Right atrium auricular region (tissue), 2 donors: ENCODE results near the gene ILKAP. TPM values are rescaled to one million over a fixed set of nuclear protein-coding genes. Genes with fewer than 3 reads are reported as not detected.

Source experiments
- DNase-seq: peaks from one replicate; pipeline ENCODE4 v3.0.0-alpha.2; 2019; ENCODE audit warnings: low spot score
- H3K27ac ChIP-seq, 2 donors: fragments of 200-600 bp; sonication (generic); 1 replicate in 1 of 2; 2 replicates in 1 of 2; pipeline ENCODE4 v1.5.1; 2016 to 2019
- H3K27me3 ChIP-seq, 2 donors: fragments of 200-600 bp; sonication (generic); one replicate each; pipeline versions ENCODE4 v1.5.1 to v1.6.0; 2017 to 2019
- H3K36me3 ChIP-seq: fragments of 200-600 bp; sonication (generic); one replicate; pipeline ENCODE4 v1.5.1; 2016
- H3K4me1 ChIP-seq, 2 donors: fragments of 200-600 bp; sonication (generic); one replicate each; pipeline versions ENCODE4 v1.5.1 to v1.6.0; 2017 to 2019
- H3K4me3 ChIP-seq, 2 donors: fragments of 200-600 bp; sonication (generic); 1 replicate in 1 of 2; 2 replicates in 1 of 2; pipeline ENCODE4 v1.5.1; 2017 to 2019; ENCODE audit warnings: mild to moderate bottlenecking in 1 of 2, moderate library complexity in 1 of 2
- H3K9me3 ChIP-seq, 2 donors: fragments of 200-600 bp; sonication (generic); one replicate each; pipeline ENCODE4 v1.5.1; 2019
- total RNA-seq, 2 donors: library from RNA; depleted of rRNA; stranded (reverse); fragments of >200 nt; gene quantifications; one replicate each; pipeline ENCODE4 v1.1.0, GENCODE V29; 2016
- TF ChIP-seq, protein P1 (sequence below), 2 donors: fragments of 200-600 bp; sonication (generic); IDR thresholded peaks; one replicate each; pipeline ENCODE4 v1.5.1; 2019; ENCODE audit warnings: antibody characterized with exemption in 2 of 2

ILKAP gene
- total RNA-seq, 2 donors from 2014 or later: 15.9 to 17.6 TPM

DNA sequence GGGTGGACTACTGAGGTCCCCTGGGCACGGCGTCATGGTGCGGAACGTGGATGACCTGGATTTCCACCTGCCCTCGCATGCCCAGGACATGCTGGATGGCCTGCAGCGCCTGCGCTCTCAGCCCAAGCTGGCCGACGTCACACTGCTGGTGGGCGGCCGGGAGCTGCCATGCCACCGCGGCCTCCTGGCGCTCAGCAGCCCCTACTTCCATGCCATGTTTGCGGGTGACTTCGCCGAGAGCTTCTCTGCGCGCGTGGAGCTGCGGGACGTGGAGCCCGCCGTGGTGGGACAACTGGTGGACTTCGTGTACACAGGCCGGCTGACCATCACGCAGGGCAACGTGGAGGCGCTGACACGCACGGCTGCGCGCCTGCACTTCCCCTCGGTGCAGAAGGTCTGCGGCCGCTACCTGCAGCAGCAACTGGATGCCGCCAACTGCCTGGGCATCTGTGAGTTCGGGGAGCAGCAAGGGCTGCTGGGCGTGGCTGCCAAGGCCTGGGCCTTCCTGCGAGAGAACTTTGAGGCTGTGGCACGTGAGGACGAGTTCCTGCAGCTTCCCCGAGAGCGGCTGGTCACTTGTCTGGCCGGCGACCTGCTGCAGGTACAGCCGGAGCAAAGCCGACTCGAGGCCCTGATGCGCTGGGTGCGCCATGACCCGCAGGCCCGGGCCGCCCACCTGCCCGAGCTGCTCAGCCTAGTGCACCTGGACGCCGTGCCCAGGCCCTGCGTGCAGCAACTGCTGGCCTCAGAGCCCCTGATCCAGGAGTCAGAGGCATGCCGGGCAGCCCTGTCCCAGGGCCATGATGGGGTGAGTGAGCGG, 62.6 kb downstream of the ILKAP start:
- H3K4me3 ChIP-seq: no peak overlapping the region
- DNase-seq: no peak
- H3K9me3 ChIP-seq: no peaks in the 10 kb centered on the region
- H3K27ac ChIP-seq: peak overlapping the region in 1 of 2 donors; percentile 66
- TF ChIP-seq, protein P1, sequence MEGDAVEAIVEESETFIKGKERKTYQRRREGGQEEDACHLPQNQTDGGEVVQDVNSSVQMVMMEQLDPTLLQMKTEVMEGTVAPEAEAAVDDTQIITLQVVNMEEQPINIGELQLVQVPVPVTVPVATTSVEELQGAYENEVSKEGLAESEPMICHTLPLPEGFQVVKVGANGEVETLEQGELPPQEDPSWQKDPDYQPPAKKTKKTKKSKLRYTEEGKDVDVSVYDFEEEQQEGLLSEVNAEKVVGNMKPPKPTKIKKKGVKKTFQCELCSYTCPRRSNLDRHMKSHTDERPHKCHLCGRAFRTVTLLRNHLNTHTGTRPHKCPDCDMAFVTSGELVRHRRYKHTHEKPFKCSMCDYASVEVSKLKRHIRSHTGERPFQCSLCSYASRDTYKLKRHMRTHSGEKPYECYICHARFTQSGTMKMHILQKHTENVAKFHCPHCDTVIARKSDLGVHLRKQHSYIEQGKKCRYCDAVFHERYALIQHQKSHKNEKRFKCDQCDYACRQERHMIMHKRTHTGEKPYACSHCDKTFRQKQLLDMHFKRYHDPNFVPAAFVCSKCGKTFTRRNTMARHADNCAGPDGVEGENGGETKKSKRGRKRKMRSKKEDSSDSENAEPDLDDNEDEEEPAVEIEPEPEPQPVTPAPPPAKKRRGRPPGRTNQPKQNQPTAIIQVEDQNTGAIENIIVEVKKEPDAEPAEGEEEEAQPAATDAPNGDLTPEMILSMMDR (IDR thresholded peaks at IDR 0.05): no peak
- no peaks in the 10 kb centered on the region for H3K27me3 ChIP-seq
- peaks cover 8% of the 10 kb centered on the region for H3K36me3 ChIP-seq
- peaks cover 0 to 76% of the 10 kb centered on the region in 2 donors for H3K4me1 ChIP-seq

DNA sequence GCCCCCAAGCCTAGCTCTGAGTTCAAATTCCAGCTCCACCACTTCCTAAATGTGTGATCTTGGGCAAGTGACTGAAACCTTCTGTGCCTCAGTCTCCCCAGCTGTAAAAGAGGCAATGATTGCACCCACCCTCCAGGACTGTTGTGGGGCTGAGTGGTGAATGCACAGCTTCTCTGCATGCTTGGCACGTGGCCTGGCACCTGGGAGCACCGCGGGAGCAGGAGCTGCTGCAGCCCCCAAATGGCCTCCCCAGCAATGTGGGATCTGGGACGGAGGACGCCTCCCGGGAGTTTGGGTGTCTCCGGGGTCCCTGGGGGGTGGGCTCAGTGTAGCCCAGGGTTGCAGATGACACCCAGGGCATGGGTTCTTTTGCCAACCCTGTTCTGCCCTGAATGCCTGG, 63.5 kb downstream of the ILKAP start:
- TF ChIP-seq, protein P1 (IDR thresholded peaks at IDR 0.05): no peak
- Histone ChIP-seq H3K27ac (peak overlapping the region; percentile 90 to 96), H3K9me3 (no peaks in the 10 kb centered on the region), H3K36me3 (peaks cover 8% of the 10 kb centered on the region), H3K27me3 (no peaks in the 10 kb centered on the region), H3K4me3 (no peak overlapping the region), H3K4me1 (peaks cover 0 to 78% of the 10 kb centered on the region in 2 donors)
- DNase-seq: no peak

GRCh38 chr2:238139196-238140039, 64.1 kb downstream of the ILKAP start:
- peaks cover 8% of the 10 kb centered on the region for H3K36me3 ChIP-seq
- DNase-seq: no peak
- TF ChIP-seq, protein P1 (IDR thresholded peaks at IDR 0.05): peak; percentile 64 to 71
- H3K9me3 ChIP-seq: no peaks in the 10 kb centered on the region
- H3K27ac ChIP-seq: peak overlapping the region; percentile 90 to 96
- H3K27me3 ChIP-seq: no peaks in the 10 kb centered on the region
- H3K4me3 ChIP-seq: peak overlapping the region; percentile 37
- H3K4me1 ChIP-seq: peaks cover 0 to 78% of the 10 kb centered on the region in 2 donors

DNA sequence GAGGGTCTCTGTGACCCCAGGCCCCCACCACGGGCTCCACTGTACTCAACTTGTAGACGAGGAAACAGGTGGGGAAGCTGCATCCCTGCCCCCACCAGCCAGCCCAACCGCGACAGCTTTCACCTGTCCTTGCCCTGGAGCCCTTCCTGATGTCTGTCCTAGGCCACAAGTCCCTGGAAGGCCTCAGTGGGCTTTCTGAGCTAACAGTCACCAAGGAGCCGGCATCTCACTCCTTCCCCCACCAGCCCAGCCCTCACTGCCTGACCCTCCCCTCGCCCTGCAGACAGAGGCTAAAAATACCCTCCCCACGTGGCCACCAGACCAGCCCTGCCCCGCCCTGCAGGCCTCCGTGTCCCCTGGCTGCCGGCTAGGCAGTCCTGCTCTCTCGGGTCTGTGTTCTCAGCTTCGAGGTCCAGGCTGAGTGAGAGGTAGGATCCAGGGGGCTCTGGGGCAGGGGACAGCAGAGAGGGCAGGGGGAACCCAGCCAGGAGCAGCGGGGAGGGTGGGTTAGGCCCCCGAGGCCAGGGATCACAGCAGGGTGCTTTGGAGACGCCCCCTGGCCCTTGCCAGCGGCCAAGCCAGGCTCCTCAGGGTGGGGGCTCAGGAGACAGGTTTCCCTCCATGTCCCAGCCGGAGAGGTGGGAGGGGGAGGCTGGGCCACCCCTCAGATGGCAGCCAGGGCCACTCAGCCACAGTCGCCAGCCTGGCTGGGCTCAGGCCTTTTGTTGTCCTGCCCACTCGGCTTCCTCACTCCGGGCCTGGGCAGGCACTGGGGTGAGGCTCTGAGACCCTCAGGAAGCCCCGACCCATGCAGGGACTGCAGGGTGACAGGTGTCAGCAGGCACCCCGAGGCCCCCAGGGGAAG, 64.9 kb downstream of the ILKAP start, which contains the start of gene KLHL30:
Gene KLHL30 (plus strand): TSS at position 338 of the 865 bp plus-strand sequence. CDS start 2,087 bp downstream, outside the sequence.
- Histone ChIP-seq H3K9me3 (no peaks in the 10 kb centered on the region), H3K27me3 (no peaks in the 10 kb centered on the region), H3K36me3 (peaks cover 8% of the 10 kb centered on the region), H3K27ac (peak within 1 kb of the TSS; percentile 90 to 96), H3K4me3 (peak within 1 kb of the TSS; percentile 37), H3K4me1 (peaks cover 0 to 73% of the 10 kb centered on the region in 2 donors)
- TF ChIP-seq, protein P1 (IDR thresholded peaks at IDR 0.05): no peak
- DNase-seq: no peak

DNA sequence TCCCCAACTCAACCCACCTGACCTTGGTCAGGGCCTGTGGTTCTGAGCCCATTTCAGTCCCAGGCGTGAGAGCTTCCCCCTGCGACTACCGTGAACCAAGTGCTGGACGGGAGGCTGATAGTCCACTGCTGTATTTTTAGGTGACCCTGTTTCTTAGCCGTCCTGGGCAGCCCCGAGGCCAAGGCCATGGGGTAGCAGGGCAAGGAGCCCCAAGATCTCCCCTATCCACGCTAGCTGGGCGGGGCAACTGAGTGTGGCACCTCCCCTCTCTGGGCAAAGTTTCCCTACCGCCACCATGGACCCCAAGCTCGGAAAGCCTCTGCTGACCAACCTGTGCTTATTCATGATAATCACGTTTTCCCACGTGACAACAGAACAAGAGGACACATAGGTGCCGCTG, 65.6 kb downstream of the ILKAP start:
- DNase-seq: no peak
- H3K4me1 ChIP-seq: peaks cover 0 to 66% of the 10 kb centered on the region in 2 donors
- TF ChIP-seq, protein P1 (IDR thresholded peaks at IDR 0.05): no peak
- H3K36me3 ChIP-seq: peaks cover 8% of the 10 kb centered on the region
- H3K27me3 ChIP-seq: no peaks in the 10 kb centered on the region
- no peak overlapping the region for H3K4me3 ChIP-seq
- no peaks in the 10 kb centered on the region for H3K9me3 ChIP-seq
- H3K27ac ChIP-seq: peak overlapping the region; percentile 90 to 96
